ENCODE results near the gene SNX10. TPM values are rescaled to one million over a fixed set of nuclear protein-coding genes. Genes with fewer than 3 reads are reported as not detected.

SNX10 gene
- total RNA-seq, 1 donor from 2014 or later, result 4.7 TPM

- no peak overlapping the region for H3K27ac Mint-ChIP-seq
- no peaks in the 10 kb centered on the region for H3K27me3 Mint-ChIP-seq (ENCODE audit: low read depth)
- no peak for TF ChIP-seq CTCF (IDR thresholded peaks at IDR 0.05; ENCODE audit: unreplicated experiment)
- H3K36me3 Mint-ChIP-seq, result no peaks in the 10 kb centered on the region
- no peak overlapping the region for H3K4me3 Mint-ChIP-seq
- no peak for DNase-seq (ENCODE audit: low spot score in 2 of 2, unreplicated experiment in 2 of 2)
- H3K4me1 Mint-ChIP-seq, result no peaks in the 10 kb centered on the region
- no peaks in the 10 kb centered on the region for H3K9me3 Mint-ChIP-seq
Measured at GRCh38 chr7:26346611-26347203, 55.0 kb downstream of the SNX10 start.

- Mint-ChIP-seq H3K27ac (no peak overlapping the region), H3K9me3 (no peaks in the 10 kb centered on the region), H3K36me3 (no peaks in the 10 kb centered on the region), H3K27me3 (ENCODE audit: low read depth) (no peaks in the 10 kb centered on the region), H3K4me3 (no peak overlapping the region), H3K4me1 (no peaks in the 10 kb centered on the region)
- no peak for DNase-seq (ENCODE audit: low spot score in 2 of 2, unreplicated experiment in 2 of 2)
- TF ChIP-seq CTCF (IDR thresholded peaks at IDR 0.05; ENCODE audit: unreplicated experiment), result no peak
Measured at GRCh38 chr7:26348234-26348851, 56.7 kb downstream of the SNX10 start.

- Mint-ChIP-seq H3K4me1 (no peaks in the 10 kb centered on the region), H3K36me3 (no peaks in the 10 kb centered on the region), H3K27me3 (ENCODE audit: low read depth) (no peaks in the 10 kb centered on the region), H3K4me3 (no peak overlapping the region), H3K9me3 (no peaks in the 10 kb centered on the region), H3K27ac (no peak overlapping the region)
- DNase-seq (ENCODE audit: low spot score in 2 of 2, unreplicated experiment in 2 of 2), result no peak
- no peak for TF ChIP-seq CTCF (IDR thresholded peaks at IDR 0.05; ENCODE audit: unreplicated experiment)
Measured at GRCh38 chr7:26349005-26349915, 57.6 kb downstream of the SNX10 start.

- no peak for TF ChIP-seq CTCF (IDR thresholded peaks at IDR 0.05; ENCODE audit: unreplicated experiment)
- no peak for DNase-seq (ENCODE audit: low spot score in 2 of 2, unreplicated experiment in 2 of 2)
- H3K9me3 Mint-ChIP-seq, result no peaks in the 10 kb centered on the region
- no peak overlapping the region for H3K27ac Mint-ChIP-seq
- no peaks in the 10 kb centered on the region for H3K36me3 Mint-ChIP-seq
- peaks cover 3% of the 10 kb centered on the region for H3K4me1 Mint-ChIP-seq
- H3K4me3 Mint-ChIP-seq, result no peak overlapping the region
- no peaks in the 10 kb centered on the region for H3K27me3 Mint-ChIP-seq (ENCODE audit: low read depth)
Measured at GRCh38 chr7:26351171-26351570, 59.5 kb downstream of the SNX10 start.

GRCh38 chr7:26356229-26356628 is 64.6 kb downstream of the SNX10 start:
- Mint-ChIP-seq H3K36me3 (no peaks in the 10 kb centered on the region), H3K9me3 (no peaks in the 10 kb centered on the region), H3K4me3 (no peak overlapping the region), H3K27me3 (ENCODE audit: low read depth) (no peaks in the 10 kb centered on the region), H3K4me1 (peaks cover 5% of the 10 kb centered on the region), H3K27ac (no peak overlapping the region)
- TF ChIP-seq CTCF (IDR thresholded peaks at IDR 0.05; ENCODE audit: unreplicated experiment), result no peak
- no peak for DNase-seq (ENCODE audit: low spot score in 2 of 2, unreplicated experiment in 2 of 2)

All from mesothelial cell of epicardium (in vitro differentiated cells).